Endothelial cell of umbilical vein (primary cell): ENCODE results near the gene NIT2. TPM values are rescaled to one million over a fixed set of nuclear protein-coding genes. Genes with fewer than 3 reads are reported as not detected.

Experiments used
- BruUV-seq: library from RNA; stranded (reverse); fragments of 400-500 nt; replicated peaks from 2 replicates; lab custom pipeline; 2021; lab: Mats Ljungman, UMichigan
- CTCF ChIA-PET: fragments of 300-600, 350-600 bp; sonication (Branson Sonifier 250); formaldehyde crosslinking; loops from one replicate; lab custom pipeline; 2021; ENCODE audit warnings: antibody characterized with exemption, inconsistent platforms; lab: Charles Lee
- POLR2A ChIA-PET: fragments of 300-600, 350-600 bp; sonication (Branson Sonifier 250); formaldehyde crosslinking; loops from one replicate; lab custom pipeline; 2021; ENCODE audit warnings: antibody characterized with exemption, inconsistent platforms; lab: Charles Lee
- DNase-seq: peaks from one replicate; pipeline ENCODE4 v3.0.0-alpha.2; 2011; ENCODE audit warnings: low read depth, low spot score
- FAIRE-seq: peaks from 2 replicates; lab custom pipeline; 2011; peaks lifted over from hg19 to GRCh38; lab: Jason Lieb, UNC
- H2AFZ ChIP-seq: 2 replicates; pipeline ENCODE4 v1.6.0; 2012; ENCODE audit warnings: low read depth, low read length, control low read depth, inconsistent platforms
- H3K27ac ChIP-seq: 2 replicates; pipeline ENCODE4 v1.5.1; 2011; ENCODE audit warnings: low read depth, mild to moderate bottlenecking, control low read depth, low read length, moderate library complexity; ENCODE audit not compliant: insufficient read depth
- H3K27me3 ChIP-seq, 2 experiments: 2 replicates each; pipeline versions ENCODE4 v1.6.0 to v1.6.1; 2011; ENCODE audit warnings: low read length in 2 of 2, mixed read lengths in 1 of 2; ENCODE audit not compliant: control insufficient read depth in 2 of 2, insufficient read depth in 2 of 2
- H3K36me3 ChIP-seq, 2 experiments: 2 replicates in 1 of 2; 3 replicates in 1 of 2; pipeline ENCODE4 v1.5.1; 2011; ENCODE audit warnings: low read length in 2 of 2, mild to moderate bottlenecking in 1 of 2, moderate library complexity in 1 of 2; ENCODE audit not compliant: control insufficient read depth in 2 of 2, insufficient read depth in 2 of 2; ENCODE audit errors: extremely low read depth in 1 of 2
- H3K4me1 ChIP-seq: 3 replicates; pipeline ENCODE4 v1.5.1; 2011; ENCODE audit warnings: mild to moderate bottlenecking, low read length; ENCODE audit not compliant: control insufficient read depth, insufficient read depth; ENCODE audit errors: extremely low read depth
- H3K4me2 ChIP-seq: 2 replicates; pipeline ENCODE4 v1.6.1; 2011; ENCODE audit warnings: low read length, control low read depth, mixed read lengths; ENCODE audit not compliant: insufficient read depth
- H3K4me3 ChIP-seq, 3 experiments: fragments of 200-600 bp in 1 of 3; sonication (generic), shearing (Covaris generic) in 1 of 3; replicated peaks in 1 of 3; 2 replicates each; pipeline ENCODE4 v1.5.1; 2011 to 2016; ENCODE audit warnings: control low read depth in 3 of 3, low read length in 3 of 3, mild to moderate bottlenecking in 2 of 3, inconsistent platforms in 1 of 3, low read depth in 1 of 3, moderate library complexity in 1 of 3; ENCODE audit not compliant: insufficient read depth in 1 of 3
- H3K79me2 ChIP-seq: 2 replicates; pipeline ENCODE4 v1.6.0; 2012; ENCODE audit warnings: low read length, inconsistent platforms; ENCODE audit not compliant: control insufficient read depth, insufficient read depth
- H3K9ac ChIP-seq: replicated peaks from 2 replicates; pipeline ENCODE3; 2011; ENCODE audit warnings: low read length, control low read depth; ENCODE audit not compliant: insufficient read depth; ENCODE audit errors: extremely low read depth
- H3K9me1 ChIP-seq: replicated peaks from 3 replicates; pipeline ENCODE4 v1.6.0; 2011; ENCODE audit warnings: mild to moderate bottlenecking, low read length; ENCODE audit not compliant: control insufficient read depth, insufficient read depth; ENCODE audit errors: extremely low read depth
- H3K9me3 ChIP-seq: replicated peaks from 2 replicates; pipeline ENCODE4 v1.5.1; 2012; ENCODE audit warnings: low read length, inconsistent platforms; ENCODE audit not compliant: control insufficient read depth, insufficient read depth
- H4K20me1 ChIP-seq: replicated peaks from 2 replicates; pipeline ENCODE3; 2011; ENCODE audit warnings: mild to moderate bottlenecking, low read length; ENCODE audit not compliant: control insufficient read depth, insufficient read depth; ENCODE audit errors: extremely low read depth
- CTCF ChIP-seq, 2 donors: IDR thresholded peaks; 1 replicate in 1 of 2; 2 replicates in 1 of 2; pipeline ENCODE4 v1.5.1; 2011; ENCODE audit warnings: low read length in 2 of 2, mild to moderate bottlenecking in 2 of 2, moderate library complexity in 2 of 2, control low read depth in 1 of 2, inconsistent platforms in 1 of 2, low read depth in 1 of 2; ENCODE audit not compliant: insufficient read depth in 1 of 2; ENCODE audit errors: extremely low read depth in 1 of 2
- EZH2 ChIP-seq: IDR thresholded peaks from 2 replicates; pipeline ENCODE4 v1.6.1; 2012; ENCODE audit warnings: borderline replicate concordance, low read depth, mild to moderate bottlenecking, moderate library complexity, low read length, inconsistent platforms; ENCODE audit not compliant: severe bottlenecking
- FOS ChIP-seq: IDR thresholded peaks from 2 replicates; pipeline ENCODE4 v1.6.1; 2011; ENCODE audit warnings: mild to moderate bottlenecking, low read length, moderate library complexity, borderline replicate concordance; ENCODE audit not compliant: insufficient read depth
- GATA2 ChIP-seq: IDR thresholded peaks from 2 replicates; pipeline ENCODE4 v1.7.0; 2011; ENCODE audit warnings: low read depth, mild to moderate bottlenecking, moderate library complexity, mixed read lengths, low read length; ENCODE audit not compliant: insufficient read length, insufficient read depth
- JUN ChIP-seq: IDR thresholded peaks from 2 replicates; pipeline ENCODE4 v1.6.1; 2011; ENCODE audit warnings: borderline replicate concordance, low read depth; ENCODE audit not compliant: insufficient read length, insufficient read depth
- MAX ChIP-seq: IDR thresholded peaks from 2 replicates; pipeline ENCODE4 v1.6.1; 2011; ENCODE audit not compliant: insufficient read depth, insufficient read length
- MYC ChIP-seq: IDR thresholded peaks from one replicate; pipeline ENCODE4 v1.6.1; 2011; ENCODE audit warnings: mild to moderate bottlenecking, low read depth, low read length
- POLR2A ChIP-seq: IDR thresholded peaks from 2 replicates; pipeline ENCODE4 v1.6.1; 2012; ENCODE audit warnings: low read depth, mild to moderate bottlenecking, control low read depth, low read length
- POLR2AphosphoS5 ChIP-seq: IDR thresholded peaks from 2 replicates; pipeline ENCODE4 v1.6.1; 2012; ENCODE audit warnings: low read depth, mild to moderate bottlenecking, control low read depth, low read length, moderate library complexity; ENCODE audit not compliant: insufficient read depth
- dilution Hi-C: fragments of 300-500 bp; cut with MboI; formaldehyde crosslinking; loops from one replicate; pipeline ENCODE4 v1.15.0; 2019; ENCODE audit warnings: low sequenced_read_pairs; ENCODE audit not compliant: extremely low pct_ligation_motif_present
- intact Hi-C: fragments of 100-400 bp; cut with micrococcal nuclease; formaldehyde crosslinking; loops from one replicate; pipeline ENCODE4 v1.10.0; 2022
- polyA plus RNA-seq, 4 experiments: library from polyadenylated mRNA; depleted of rRNA in 3 of 4; stranded (reverse) in 3 of 4; unstranded in 1 of 4; fragments of >200 nt; gene quantifications; 2 replicates each; pipeline versions ENCODE4 v1.2.1 to v1.2.3, GENCODE V29; 2011 to 2012; ENCODE audit warnings: missing spikeins in 1 of 4
- total RNA-seq: library from RNA; stranded (reverse); gene quantifications from 2 replicates; pipeline ENCODE4 v1.2.3, GENCODE V29; 2021

The NIT2 gene
- total and polyA plus RNA-seq, 2 donors (not counting 3 experiments of a cell fraction or from before 2014, with no cell fraction given), result 19.4 to 20.5 TPM

GRCh38 chr3:100311011-100311410, 23.5 kb upstream of the NIT2 start:
- CTCF ChIA-PET, result interaction anchor here (0.9 to 1.2 kb wide), 2 partner anchors 279 to 468 kb away, joined by 3 read pairs; no protein-coding TSS in a partner anchor
- Histone ChIP-seq H3K36me3 (peaks cover 4 to 5% of the 10 kb centered on the region in 2 experiments), H3K9me1 (no peaks in the 10 kb centered on the region), H3K27me3 (no peaks in the 10 kb centered on the region), H3K79me2 (no peaks in the 10 kb centered on the region), H2AFZ (no peak overlapping the region), H4K20me1 (no peaks in the 10 kb centered on the region), H3K9ac (no peak overlapping the region), H3K4me3 (no peak overlapping the region), H3K4me2 (no peak overlapping the region), H3K4me1 (no peaks in the 10 kb centered on the region), H3K9me3 (no peaks in the 10 kb centered on the region), H3K27ac (no peak overlapping the region)
- dilution Hi-C loops, result no loop called here
- POLR2A ChIA-PET, result no interaction called here
- no peak for DNase-seq
- intact Hi-C loops, result no loop called here
- TF ChIP-seq MYC, result no peak
- TF ChIP-seq JUN, result no peak
- TF ChIP-seq CTCF (IDR thresholded peaks at IDR 0.05; ENCODE audit: extremely low read depth in 1 of 2, insufficient read depth in 1 of 2, low read depth in 1 of 2, low read length in 2 of 2), result no peak
- no peak for TF ChIP-seq POLR2A
- TF ChIP-seq FOS, result no peak
- TF ChIP-seq GATA2, result no peak
- no peak for TF ChIP-seq MAX
- TF ChIP-seq POLR2AphosphoS5, result no peak
- no peak for TF ChIP-seq EZH2
- no TSS peak for BruUV-seq
- no peak for FAIRE-seq
